Heart right ventricle (tissue), 16 donors: ENCODE data around the gene UNC45B. TPM values are rescaled to one million over a fixed set of nuclear protein-coding genes. Genes with fewer than 3 reads are reported as not detected.

ENCODE experiments used
- ATAC-seq, 8 donors: fragments of 200-7000 bp; cut with Tn5 transposase; one replicate each; pipeline ENCODE4 v1.9.1; 2020; ENCODE audit warnings: mild to moderate bottlenecking in 8 of 8, moderate library complexity in 8 of 8, moderate number of reproducible peaks in 1 of 8
- DNase-seq, 2 donors: peaks; one replicate each; pipeline ENCODE4 v3.0.0-alpha.2; 2020
- H3K27ac ChIP-seq, 10 donors: fragments of 200-600 bp; sonication (generic) in 2 of 10; one replicate each; pipeline versions ENCODE4 v1.5.0 to v1.8.0; 2020 to 2022; ENCODE audit warnings: mild to moderate bottlenecking in 3 of 10
- H3K27me3 ChIP-seq, 7 donors: fragments of 200-600 bp; one replicate each; pipeline ENCODE4 v1.8.0; 2021 to 2022; ENCODE audit warnings: mild to moderate bottlenecking in 2 of 7
- H3K36me3 ChIP-seq, 9 donors: fragments of 200-600 bp; sonication (generic) in 1 of 9; one replicate each; pipeline versions ENCODE4 v1.5.0 to v1.8.0; 2020 to 2022; ENCODE audit warnings: mild to moderate bottlenecking in 2 of 9
- H3K4me1 ChIP-seq, 9 donors: fragments of 200-600 bp; sonication (generic) in 1 of 9; one replicate each; pipeline versions ENCODE4 v1.5.0 to v1.8.0; 2020 to 2022; ENCODE audit warnings: mild to moderate bottlenecking in 4 of 9
- H3K4me3 ChIP-seq, 10 donors: fragments of 200-600 bp; sonication (generic) in 2 of 10; one replicate each; pipeline versions ENCODE4 v1.5.0 to v1.8.0; 2020 to 2022; ENCODE audit warnings: mild to moderate bottlenecking in 7 of 10, moderate library complexity in 2 of 10
- H3K9me3 ChIP-seq, 11 donors: fragments of 200-600 bp in 10 of 11; sonication (generic) in 2 of 11; one replicate each; pipeline versions ENCODE4 v1.5.0 to v1.8.0; 2013 to 2022; ENCODE audit warnings: mild to moderate bottlenecking in 2 of 11, control low read depth in 1 of 11, moderate library complexity in 1 of 11
- CTCF ChIP-seq, 9 donors: fragments of 200-600 bp; sonication (generic) in 2 of 9; IDR thresholded peaks; one replicate each; pipeline versions ENCODE4 v1.5.0 to v1.8.0; 2021 to 2022; ENCODE audit warnings: antibody characterized with exemption in 9 of 9, mild to moderate bottlenecking in 5 of 9, moderate library complexity in 1 of 9
- WGBS, 2 donors: extraction: QIAGEN DNeasy Blood & Tissue Kit; methylation state at CpG; one replicate each; pipeline ENCODE4 v1.1.7; 2013; ENCODE audit warnings: inconsistent platforms in 1 of 2; 5-methylcytosine and 5-hydroxymethylcytosine counted together
- intact Hi-C, 10 donors: fragments of 100-400 bp; cut with DNase I; formaldehyde crosslinking; loops; one replicate each; pipeline versions ENCODE4 v1.11.1 to v1.14.2; 2022
- polyA plus RNA-seq, 2 donors: library from polyadenylated mRNA; stranded (reverse); fragments of 200-250 nt; gene quantifications; one replicate each; pipeline ENCODE4 v1.2.3, GENCODE V29; 2013
- total RNA-seq, 10 donors: library from RNA; stranded (reverse); fragmentation: NEBNext Ultra II Directional in 3 of 10; extraction: Animal tissue kit (Norgen Biotek cat#: 25700) in 3 of 10; gene quantifications; one replicate each; pipeline versions ENCODE4 v1.2.1 to v1.2.4, GENCODE V29; 2021 to 2023
- donor health status: Arrhythmogenic right ventricular cardiomyopathy.
- donor health status: ischemic (EF 13 %, LVEDD 7.1; RV severe dilation, severe dysfunction).
- donor health status: healthy with polysubstance abuse.
- donor health status: DM: no; HTN: yes; CAD: no.
- donor health status: DM: no; HTN: no; CAD: no.
- donor health status: ischemic (EF 25% LVEDD 6.9; RV normal size, moderate dysfunction).
- donor health status: ischemic (EF 25% LVEDD 5.7; RV mildly dilated, moderate dysfunction).
- donor health status: healthy.
- donor health status: DM: yes; HTN: yes; CAD: no.
- donor health status: Ischemic cardiomyopathy.
- donor health status: ischemic (EF 35%, LVEDD 5.7; RV mildly dilated, moderate dysfunction).
- donor health status: nonischemic (EF 11% LVEDD 7.7; RV severe dilation, severe dysfunction).
- donor health status: DM: yes; HTN: yes; CAD: no.
- donor health status: PGD.
- donor health status: ischemic (EF 29% LVEDD 5.4; RV normal size, mild dysfunction).
- donor health status: nonischemic (EF 23%, LVEDD 6.1; RV moderate dilation, normal function).

Gene UNC45B
- total and polyA plus RNA-seq, 12 donors: 27.8 to 303 (median 229) TPM

GRCh38 chr17:35155246-35155645 is 7.6 kb downstream of the UNC45B start:
- H3K27ac ChIP-seq: no peak overlapping the region
- 92 to 95% methylated on average over 7 of the region's 7 CpGs for WGBS, 2 donors
- H3K4me3 ChIP-seq: no peak overlapping the region
- H3K9me3 ChIP-seq: no peaks in the 10 kb centered on the region
- DNase-seq (no peak), ATAC-seq (peak in 2 of 8 donors; percentile 15 to 19)
- peaks cover 0 to 85% (median 3%) of the 10 kb centered on the region in 9 donors for H3K36me3 ChIP-seq
- no peaks in the 10 kb centered on the region for H3K27me3 ChIP-seq
- peaks cover 0 to 23% (median 1%) of the 10 kb centered on the region in 9 donors for H3K4me1 ChIP-seq
- TF ChIP-seq CTCF (IDR thresholded peaks at IDR 0.05): no peak
- intact Hi-C loops: no loop called here

GRCh38 chr17:35159940-35160339 is 12.3 kb downstream of the UNC45B start:
- H3K9me3 ChIP-seq: no peaks in the 10 kb centered on the region
- no peak for TF ChIP-seq CTCF (IDR thresholded peaks at IDR 0.05)
- no peak for ATAC-seq
- peaks cover 0 to 92% (median 5%) of the 10 kb centered on the region in 9 donors for H3K36me3 ChIP-seq
- peak overlapping the region in 1 of 10 donors; percentile 47 for H3K27ac ChIP-seq
- DNase-seq: no peak
- WGBS, 2 donors: 91 to 92% methylated on average over 2 of the region's 2 CpGs
- no peaks in the 10 kb centered on the region for H3K27me3 ChIP-seq
- H3K4me3 ChIP-seq: no peak overlapping the region
- H3K4me1 ChIP-seq: peaks cover 0 to 16% (median 0%) of the 10 kb centered on the region in 9 donors
- intact Hi-C loops: loop anchor here in 2 of 10 donors (10.0 kb wide), 1 partner anchor 585 kb away; no protein-coding TSS in a partner anchor

- H3K27me3 ChIP-seq: no peaks in the 10 kb centered on the region
- no peak for ATAC-seq
- no peak overlapping the region for H3K4me3 ChIP-seq
- intact Hi-C loops: loop anchor here in 2 of 10 donors (10.0 kb wide), 1 partner anchor 584 kb away; no protein-coding TSS in a partner anchor
- TF ChIP-seq CTCF (IDR thresholded peaks at IDR 0.05): no peak
- WGBS, 2 donors: 74 to 79% methylated on average over 13 of the region's 13 CpGs
- peaks cover 0 to 16% (median 0%) of the 10 kb centered on the region in 9 donors for H3K4me1 ChIP-seq
- peak overlapping the region in 1 of 10 donors; percentile 47 for H3K27ac ChIP-seq
- no peaks in the 10 kb centered on the region for H3K9me3 ChIP-seq
- no peak for DNase-seq
- peaks cover 0 to 89% (median 5%) of the 10 kb centered on the region in 9 donors for H3K36me3 ChIP-seq
Measured at GRCh38 chr17:35160354-35161201, 13.0 kb downstream of the UNC45B start.

- Histone ChIP-seq H3K4me1 (peaks cover 0 to 16% (median 0%) of the 10 kb centered on the region in 9 donors), H3K9me3 (no peaks in the 10 kb centered on the region), H3K4me3 (no peak overlapping the region), H3K27ac (peak overlapping the region in 1 of 10 donors; percentile 33), H3K27me3 (no peaks in the 10 kb centered on the region), H3K36me3 (peaks cover 0 to 82% (median 5%) of the 10 kb centered on the region in 9 donors)
- 72 to 74% methylated on average over 3 of the region's 3 CpGs for WGBS, 2 donors
- intact Hi-C loops: loop anchor here in 2 of 10 donors (10.0 kb wide), 1 partner anchor 583 kb away; no protein-coding TSS in a partner anchor
- DNase-seq: no peak
- ATAC-seq: peak in 2 of 8 donors; percentile 31 to 34
- no peak for TF ChIP-seq CTCF (IDR thresholded peaks at IDR 0.05)
Measured at GRCh38 chr17:35161281-35161761, 13.7 kb downstream of the UNC45B start.
